Measurements from ENCODE around the gene KIF14.

Gene KIF14

GRCh38 chr1:200660719-200661118, 40.2 kb upstream of the KIF14 start:
- no peak for TF ChIP-seq CTCF (IDR thresholded peaks at IDR 0.05; ENCODE audit: extremely low read depth, missing control alignments)
- no peak for DNase-seq (ENCODE audit: low spot score)

DNA sequence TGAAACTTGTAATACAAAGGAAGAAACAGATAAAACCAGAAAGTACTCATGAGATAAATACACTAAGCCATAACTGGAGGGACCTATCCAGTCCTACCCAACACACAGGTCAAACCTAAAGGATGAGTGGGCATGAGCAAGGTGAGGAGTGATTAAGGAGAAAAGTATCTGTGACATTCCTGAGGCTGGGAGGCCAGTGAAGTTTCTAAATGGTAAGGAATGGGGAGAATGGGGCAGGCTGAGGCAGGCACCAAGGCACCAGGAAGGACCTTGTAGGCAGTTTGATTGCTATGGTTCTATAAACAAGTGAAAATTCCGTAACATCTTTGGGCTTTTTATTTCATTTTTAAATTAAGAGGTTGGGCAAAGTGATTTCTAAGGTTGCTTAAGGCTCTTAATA, 38.7 kb upstream of the KIF14 start:
- no peak for TF ChIP-seq CTCF (IDR thresholded peaks at IDR 0.05; ENCODE audit: extremely low read depth, missing control alignments)
- DNase-seq (ENCODE audit: low spot score): no peak

GRCh38 chr1:200658037-200658818, 37.7 kb upstream of the KIF14 start:
- TF ChIP-seq CTCF (IDR thresholded peaks at IDR 0.05; ENCODE audit: extremely low read depth, missing control alignments): no peak
- no peak for DNase-seq (ENCODE audit: low spot score)

GRCh38 chr1:200654660-200655059, 34.1 kb upstream of the KIF14 start:
- TF ChIP-seq CTCF (IDR thresholded peaks at IDR 0.05; ENCODE audit: extremely low read depth, missing control alignments): no peak
- peak; percentile 66 for DNase-seq (ENCODE audit: low spot score)

- no peak for TF ChIP-seq CTCF (IDR thresholded peaks at IDR 0.05; ENCODE audit: extremely low read depth, missing control alignments)
- DNase-seq (ENCODE audit: low spot score): no peak
Measured at GRCh38 chr1:200653022-200653462, 32.5 kb upstream of the KIF14 start.

DNA sequence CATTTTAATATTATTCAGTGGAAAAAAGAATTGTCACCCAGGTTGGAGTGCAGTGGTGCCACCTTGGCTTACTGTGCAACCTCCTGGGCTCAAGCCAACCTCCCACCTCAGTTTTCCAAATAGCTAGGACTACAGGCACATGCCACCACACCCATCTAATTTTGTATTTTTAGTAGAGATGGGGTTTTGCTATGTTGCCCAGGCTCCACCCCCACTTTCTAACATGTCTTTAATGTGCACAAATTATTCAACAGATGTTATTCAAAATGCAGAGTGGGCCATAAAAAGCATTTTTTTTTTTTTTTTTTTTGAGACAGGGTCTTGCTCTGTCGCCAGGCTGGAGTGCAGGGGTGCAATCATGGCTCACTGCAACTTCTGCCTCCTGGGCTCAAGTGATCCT, 31.8 kb upstream of the KIF14 start:
- DNase-seq (ENCODE audit: low spot score): no peak
- no peak for TF ChIP-seq CTCF (IDR thresholded peaks at IDR 0.05; ENCODE audit: extremely low read depth, missing control alignments)

- DNase-seq (ENCODE audit: low spot score): no peak
- TF ChIP-seq CTCF (IDR thresholded peaks at IDR 0.05; ENCODE audit: extremely low read depth, missing control alignments): no peak
Measured at GRCh38 chr1:200646515-200646914, 26.0 kb upstream of the KIF14 start.
